Gastroesophageal sphincter (tissue), 3 donors: Measurements from ENCODE around the gene SP2.

Experiments
- CTCF ChIP-seq, 4 experiments: fragments of 200-600 bp in 2 of 4; fragments of 450-650 bp in 2 of 4; sonication (generic) in 1 of 4; IDR thresholded peaks; one replicate each; pipeline ENCODE4 v1.5.1; 2017 to 2019; ENCODE audit warnings: antibody characterized with exemption in 4 of 4, mild to moderate bottlenecking in 2 of 4, moderate library complexity in 2 of 4
- POLR2A ChIP-seq, 2 donors: fragments of 450-650 bp; IDR thresholded peaks; one replicate each; pipeline ENCODE4 v1.6.1; 2017; ENCODE audit warnings: antibody characterized with exemption in 2 of 2, mild to moderate bottlenecking in 2 of 2, moderate library complexity in 1 of 2

- no peak for TF ChIP-seq CTCF (IDR thresholded peaks at IDR 0.05)
- TF ChIP-seq POLR2A (IDR thresholded peaks at IDR 0.05): no peak
Measured at GRCh38 chr17:47955497-47956461, 59.7 kb downstream of the SP2 start.
